Left ventricle myocardium inferior (tissue), 1 donor: Measurements from ENCODE around the gene TENM3. TPM values are rescaled to one million over a fixed set of nuclear protein-coding genes. Genes with fewer than 3 reads are reported as not detected.
A peak's percentile ranks its signal among the peaks of the same experiment; 100 is the strongest.

Experiments used
- DNase-seq: peaks from one replicate; pipeline ENCODE4 v3.0.0-alpha.2; 2020
- H3K27ac ChIP-seq: fragments of 200-600 bp; replicated peaks from 2 replicates; pipeline ENCODE4 v1.8.0; 2021
- H3K27me3 ChIP-seq: fragments of 200-600 bp; 2 replicates; pipeline ENCODE4 v1.8.0; 2021; ENCODE audit warnings: low read depth
- H3K36me3 ChIP-seq: fragments of 200-600 bp; 2 replicates; pipeline ENCODE4 v1.8.0; 2021
- H3K4me1 ChIP-seq: fragments of 200-600 bp; 2 replicates; pipeline ENCODE4 v1.8.0; 2021
- H3K4me3 ChIP-seq: fragments of 200-600 bp; 2 replicates; pipeline ENCODE4 v1.8.0; 2021; ENCODE audit warnings: mild to moderate bottlenecking, moderate library complexity
- H3K9me3 ChIP-seq: fragments of 200-600 bp; replicated peaks from 2 replicates; pipeline ENCODE4 v1.8.0; 2021
- intact Hi-C: fragments of 100-400 bp; cut with micrococcal nuclease; formaldehyde crosslinking; loops from one replicate; pipeline ENCODE4 v1.11.0; 2022
- total RNA-seq: library from RNA; stranded (reverse); fragmentation: NEBNext Ultra II Directional; extraction: Animal tissue kit (Norgen Biotek cat#: 25700); gene quantifications from one replicate; pipeline ENCODE4 v1.2.1, GENCODE V29; 2021
- TF ChIP-seq, protein P1 (sequence below): fragments of 200-600 bp; IDR thresholded peaks from 2 replicates; pipeline ENCODE4 v1.8.0; 2021; ENCODE audit warnings: antibody characterized with exemption, mild to moderate bottlenecking, borderline replicate concordance
- donor health status: DM: no; HTN: yes; CAD: no; lungs with severe emphysema.

The TENM3 gene
- total RNA-seq, 1 donor from 2014 or later = 1.5 TPM

DNA sequence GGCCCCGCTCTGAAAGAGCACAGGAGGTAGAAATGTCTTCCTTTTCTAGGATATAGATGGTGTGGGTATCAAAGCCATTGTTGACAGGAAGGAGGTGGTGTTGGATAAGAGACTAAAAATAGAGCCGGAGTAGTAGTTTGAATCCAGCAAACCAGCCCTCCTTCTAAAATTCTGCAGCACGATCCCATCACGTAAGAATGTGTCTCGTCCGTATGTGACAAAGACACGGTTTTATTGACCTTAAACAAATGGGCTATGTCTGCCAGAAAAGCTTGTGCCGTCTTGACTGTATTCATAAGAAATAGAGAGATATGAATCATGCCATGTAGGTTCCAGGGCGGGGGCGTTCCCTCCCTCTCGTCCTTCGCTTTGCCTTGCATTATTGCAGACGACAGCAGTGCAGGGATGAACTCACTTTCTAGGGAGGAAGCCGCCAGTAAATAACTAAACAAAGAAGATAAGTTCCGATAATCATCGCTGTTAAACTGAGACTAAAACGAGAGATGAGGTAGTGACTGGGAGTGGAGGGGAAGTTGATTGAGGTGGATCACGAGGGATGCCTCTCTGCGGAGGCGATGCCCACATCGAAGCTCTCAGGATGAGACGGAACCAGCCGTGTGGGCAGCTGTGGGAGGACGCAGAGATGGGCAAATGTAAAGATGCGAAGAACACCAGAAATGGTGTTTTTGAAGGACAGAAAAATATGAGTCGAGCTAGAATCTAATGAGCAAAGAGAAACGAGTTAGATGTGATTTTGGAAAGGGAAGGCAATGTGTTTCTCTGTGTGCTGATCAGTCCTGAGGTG lies 3.4 kb downstream of the TENM3 start:
- Histone ChIP-seq H3K27ac (no peak overlapping the region), H3K9me3 (peaks cover 7% of the 10 kb centered on the region), H3K27me3 (peaks cover 22% of the 10 kb centered on the region), H3K4me3 (peak overlapping the region; percentile 49), H3K36me3 (no peaks in the 10 kb centered on the region), H3K4me1 (peaks cover 10% of the 10 kb centered on the region)
- TF ChIP-seq, protein P1, sequence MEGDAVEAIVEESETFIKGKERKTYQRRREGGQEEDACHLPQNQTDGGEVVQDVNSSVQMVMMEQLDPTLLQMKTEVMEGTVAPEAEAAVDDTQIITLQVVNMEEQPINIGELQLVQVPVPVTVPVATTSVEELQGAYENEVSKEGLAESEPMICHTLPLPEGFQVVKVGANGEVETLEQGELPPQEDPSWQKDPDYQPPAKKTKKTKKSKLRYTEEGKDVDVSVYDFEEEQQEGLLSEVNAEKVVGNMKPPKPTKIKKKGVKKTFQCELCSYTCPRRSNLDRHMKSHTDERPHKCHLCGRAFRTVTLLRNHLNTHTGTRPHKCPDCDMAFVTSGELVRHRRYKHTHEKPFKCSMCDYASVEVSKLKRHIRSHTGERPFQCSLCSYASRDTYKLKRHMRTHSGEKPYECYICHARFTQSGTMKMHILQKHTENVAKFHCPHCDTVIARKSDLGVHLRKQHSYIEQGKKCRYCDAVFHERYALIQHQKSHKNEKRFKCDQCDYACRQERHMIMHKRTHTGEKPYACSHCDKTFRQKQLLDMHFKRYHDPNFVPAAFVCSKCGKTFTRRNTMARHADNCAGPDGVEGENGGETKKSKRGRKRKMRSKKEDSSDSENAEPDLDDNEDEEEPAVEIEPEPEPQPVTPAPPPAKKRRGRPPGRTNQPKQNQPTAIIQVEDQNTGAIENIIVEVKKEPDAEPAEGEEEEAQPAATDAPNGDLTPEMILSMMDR = no peak
- intact Hi-C loops = no loop called here
- no peak for DNase-seq

DNA sequence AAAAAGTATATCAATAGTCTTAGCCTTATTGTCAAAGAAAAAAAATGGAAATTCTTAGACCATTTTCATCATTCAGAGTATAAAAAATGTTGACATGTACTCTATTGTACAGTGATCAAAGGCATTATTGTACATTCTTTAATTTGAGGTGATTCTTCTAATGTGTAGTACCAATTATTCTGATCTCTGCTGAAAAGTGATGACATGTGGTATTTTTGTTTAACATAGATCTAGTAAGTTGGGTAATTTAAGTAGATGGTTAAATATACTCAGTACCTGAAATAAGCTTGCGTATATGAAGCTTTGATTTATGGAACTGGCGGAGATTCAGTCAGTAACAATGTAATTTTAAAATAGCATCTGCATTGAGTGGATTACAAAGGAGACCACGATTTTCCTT lies 5.1 kb downstream of the TENM3 start:
- TF ChIP-seq, protein P1 = no peak
- no peak overlapping the region for H3K4me3 ChIP-seq
- intact Hi-C loops = no loop called here

DNA sequence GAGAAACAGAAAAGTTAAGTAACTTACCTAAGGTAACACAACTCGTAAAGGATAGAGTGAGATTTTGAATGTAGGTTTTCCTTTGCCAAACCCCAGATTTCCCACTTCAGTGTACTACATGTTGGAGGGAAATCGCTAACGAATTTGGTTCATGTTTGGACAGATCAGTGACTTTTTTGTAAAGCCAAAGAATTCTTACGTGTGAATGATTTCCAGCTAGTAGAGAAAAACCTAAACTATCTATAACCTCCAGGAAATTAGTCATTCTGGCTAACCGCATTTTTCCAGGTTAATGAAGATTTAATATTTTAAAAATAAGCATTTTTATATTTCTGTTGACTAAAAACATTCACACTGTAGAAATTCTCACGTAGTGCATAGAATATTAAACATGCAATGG lies 7.2 kb downstream of the TENM3 start:
- Histone ChIP-seq H3K4me1 (peaks cover 9% of the 10 kb centered on the region), H3K27ac (no peak overlapping the region), H3K27me3 (peaks cover 5% of the 10 kb centered on the region), H3K4me3 (no peak overlapping the region), H3K36me3 (no peaks in the 10 kb centered on the region), H3K9me3 (peaks cover 7% of the 10 kb centered on the region)
- TF ChIP-seq, protein P1 = no peak
- no peak for DNase-seq
- intact Hi-C loops = no loop called here

More for the DNA sequence above, 5.1 kb downstream of the TENM3 start:
- no peak for DNase-seq
- H3K27me3 ChIP-seq = peaks cover 13% of the 10 kb centered on the region
- no peak overlapping the region for H3K27ac ChIP-seq
- peaks cover 7% of the 10 kb centered on the region for H3K9me3 ChIP-seq
- H3K36me3 ChIP-seq = no peaks in the 10 kb centered on the region
- peaks cover 10% of the 10 kb centered on the region for H3K4me1 ChIP-seq

DNA sequence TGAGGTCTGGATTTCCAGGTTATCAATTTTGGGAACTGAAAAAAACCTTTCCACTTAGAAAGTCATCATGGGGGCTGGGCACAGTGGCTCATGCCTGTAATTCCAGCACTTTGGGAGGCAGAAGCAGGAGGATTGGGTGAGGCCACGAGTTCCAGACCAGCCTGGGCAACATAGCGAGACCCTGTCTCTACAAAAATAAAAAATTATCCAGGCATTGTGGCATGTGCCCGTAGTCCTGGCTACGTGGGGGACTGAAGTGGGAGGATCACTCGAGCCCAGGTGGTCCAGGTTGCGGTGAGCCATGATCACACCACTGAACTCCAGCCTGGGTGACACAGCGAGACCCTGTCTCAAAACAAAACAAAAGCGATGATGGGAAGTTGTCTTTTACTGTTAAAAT lies 7.9 kb downstream of the TENM3 start:
- no peak overlapping the region for H3K4me3 ChIP-seq
- peaks cover 7% of the 10 kb centered on the region for H3K9me3 ChIP-seq
- intact Hi-C loops = no loop called here
- H3K27ac ChIP-seq = no peak overlapping the region
- H3K27me3 ChIP-seq = peaks cover 5% of the 10 kb centered on the region
- DNase-seq = no peak
- peaks cover 2% of the 10 kb centered on the region for H3K4me1 ChIP-seq
- TF ChIP-seq, protein P1 = no peak
- no peaks in the 10 kb centered on the region for H3K36me3 ChIP-seq

DNA sequence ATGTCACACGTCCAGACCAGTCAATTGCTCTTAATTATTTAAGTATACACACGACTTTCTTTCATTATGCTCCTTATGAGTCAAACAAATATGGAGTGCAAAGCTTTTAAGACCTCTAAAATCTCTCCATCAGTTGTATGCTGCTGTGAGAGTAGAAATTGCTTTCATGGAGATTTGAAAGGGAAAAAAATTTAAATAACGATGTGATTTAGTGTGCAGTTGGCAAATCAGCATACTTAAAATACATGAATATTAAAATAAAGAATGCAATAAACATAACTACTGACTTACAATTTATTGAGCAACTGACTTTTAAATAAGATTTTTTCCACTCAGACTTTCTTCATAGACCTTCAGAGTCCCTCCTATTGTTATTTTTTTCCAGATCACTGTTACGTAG lies 9.0 kb downstream of the TENM3 start:
- intact Hi-C loops = no loop called here
- no peak overlapping the region for H3K27ac ChIP-seq
- no peaks in the 10 kb centered on the region for H3K27me3 ChIP-seq
- H3K4me3 ChIP-seq = no peak overlapping the region
- no peaks in the 10 kb centered on the region for H3K36me3 ChIP-seq
- H3K4me1 ChIP-seq = no peaks in the 10 kb centered on the region
- H3K9me3 ChIP-seq = peaks cover 7% of the 10 kb centered on the region
- DNase-seq = no peak
- TF ChIP-seq, protein P1 = no peak
